COR-L47 (cell line): ENCODE measurements around the gene SERPINI1.
"Not testable (repeated sequence)": the region's sequence is repeated elsewhere in the genome, so short reads cannot be mapped to it uniquely, and the experiment has no call there.

Experiments used
- DNase-seq: peaks from one replicate; lab custom pipeline; 2025; lab: John Stamatoyannopoulos, UW

Gene SERPINI1

GRCh38 chr3:167787440-167787839, 51.9 kb downstream of the SERPINI1 start:
- DNase-seq, result no peak

- no peak for DNase-seq
Measured at GRCh38 chr3:167798443-167798842, 62.9 kb downstream of the SERPINI1 start.

DNA sequence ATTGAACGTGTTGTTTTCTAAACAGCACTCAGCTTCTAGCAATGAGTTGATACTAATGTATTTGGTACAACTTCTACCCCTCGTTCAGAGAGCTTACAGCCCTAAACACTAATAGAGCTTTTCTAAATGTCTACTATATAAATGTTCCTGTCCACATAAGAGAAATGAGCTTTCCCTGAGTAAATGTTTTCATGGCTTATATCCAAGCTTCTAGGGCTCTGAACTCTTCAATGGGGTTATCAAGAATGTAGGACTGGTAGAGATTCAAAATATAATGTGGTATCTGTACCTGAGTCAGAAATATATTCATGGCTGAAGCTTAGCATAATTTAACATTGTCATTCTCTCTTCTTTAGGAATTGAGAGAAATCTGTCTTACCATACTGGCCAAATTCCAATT, 73.4 kb downstream of the SERPINI1 start:
- DNase-seq, result no peak

DNA sequence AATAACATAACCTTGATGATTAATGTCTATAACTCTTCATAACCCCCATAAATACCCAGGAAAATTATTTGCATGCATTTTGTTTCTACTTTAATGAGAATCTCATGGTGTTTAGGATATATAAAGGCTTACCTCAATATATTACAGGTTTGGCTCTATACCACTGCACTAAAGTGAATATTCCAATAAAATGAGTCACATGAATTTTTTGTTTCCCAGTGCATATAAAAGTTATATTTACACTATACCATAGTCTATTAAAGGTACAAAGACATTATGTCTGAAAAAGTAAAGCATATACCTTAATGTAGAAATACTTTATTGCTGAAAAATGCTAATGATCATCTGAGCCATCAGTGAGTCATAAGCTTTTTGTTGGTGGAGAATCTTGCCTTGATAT, 74.7 kb downstream of the SERPINI1 start:
- no peak for DNase-seq

DNA sequence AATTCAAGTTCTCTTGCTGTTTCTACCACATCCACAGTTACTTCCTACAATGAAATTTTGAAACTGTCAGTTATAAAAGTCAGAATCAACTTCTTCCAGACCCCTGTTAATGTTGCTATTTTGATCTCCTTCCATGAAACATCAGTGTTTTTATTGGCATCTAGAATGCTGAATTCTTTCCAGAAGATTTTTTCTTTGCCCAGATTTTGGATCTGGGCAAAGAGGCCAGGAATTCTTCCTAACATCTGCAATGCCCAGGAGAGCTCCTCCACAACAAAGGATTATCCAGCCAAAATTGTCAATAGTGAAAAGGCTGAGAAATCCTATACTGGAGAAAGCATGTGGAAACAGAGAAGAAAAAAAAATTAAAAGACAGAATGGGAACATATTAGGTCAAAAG, 75.5 kb downstream of the SERPINI1 start:
- DNase-seq, result no peak

- no peak for DNase-seq
Measured at GRCh38 chr3:167813169-167814123, 77.9 kb downstream of the SERPINI1 start.

DNA sequence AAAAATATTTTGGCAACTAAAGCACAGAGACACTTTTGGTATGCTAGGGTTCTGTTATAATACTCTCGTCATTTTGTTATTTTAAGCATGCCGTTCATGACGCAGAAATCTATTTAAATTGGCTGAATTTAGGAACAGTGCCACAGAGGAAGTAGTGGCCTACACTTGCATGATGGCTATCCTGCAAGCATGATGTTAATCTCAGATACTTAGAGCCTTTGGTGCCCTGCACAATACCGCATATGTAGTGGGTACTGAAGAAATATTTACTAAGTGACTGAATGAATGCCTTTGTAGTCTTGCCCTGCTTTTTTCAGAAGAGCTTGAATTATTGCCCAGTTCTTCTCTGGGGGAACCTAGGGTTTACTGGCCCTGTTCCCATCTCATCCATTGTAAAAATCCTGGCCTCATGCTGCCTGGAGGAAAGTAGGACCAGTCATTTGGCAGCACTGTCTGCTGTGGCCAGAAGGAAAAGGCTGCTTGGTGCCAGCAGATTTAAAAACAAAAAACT, 79.0 kb downstream of the SERPINI1 start:
- DNase-seq, result peak; percentile 66

- DNase-seq, result no peak
Measured at GRCh38 chr3:167816953-167817352, 81.4 kb downstream of the SERPINI1 start.

- DNase-seq, result no peak
Measured at GRCh38 chr3:167820102-167820865, 84.8 kb downstream of the SERPINI1 start.

GRCh38 chr3:167821248-167821805, 85.8 kb downstream of the SERPINI1 start:
- DNase-seq, result no peak

GRCh38 chr3:167823738-167824137, 88.2 kb downstream of the SERPINI1 start:
- no peak for DNase-seq

DNA sequence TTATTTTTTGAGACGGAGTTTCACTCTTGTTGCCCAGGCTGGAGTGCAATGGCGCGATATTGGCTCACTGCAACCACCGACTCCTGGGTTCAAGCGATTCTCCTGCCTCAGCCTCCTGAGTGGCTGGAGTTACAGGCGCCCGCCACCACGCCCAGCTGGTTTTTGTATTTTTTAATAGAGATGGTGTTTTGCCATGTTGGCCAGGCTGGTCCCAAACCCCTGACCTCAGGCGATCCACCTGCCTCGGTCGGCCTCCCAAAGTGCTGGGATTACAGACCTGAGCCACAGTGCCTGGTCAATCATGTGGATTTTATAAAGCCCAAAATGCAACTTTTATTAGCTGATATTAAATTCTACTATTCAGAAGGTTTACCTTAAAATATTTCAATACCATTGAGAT, 92.1 kb downstream of the SERPINI1 start:
- DNase-seq, result not testable (repeated sequence)

GRCh38 chr3:167829071-167829470, 93.5 kb downstream of the SERPINI1 start:
- peak; percentile 19 for DNase-seq

GRCh38 chr3:167830007-167830406, 94.5 kb downstream of the SERPINI1 start:
- DNase-seq, result no peak

- no peak for DNase-seq
Measured at GRCh38 chr3:167835359-167835758, 99.8 kb downstream of the SERPINI1 start.

GRCh38 chr3:167835953-167836352, 100.4 kb downstream of the SERPINI1 start:
- DNase-seq, result no peak

- DNase-seq, result no peak
Measured at GRCh38 chr3:167837466-167837865, 101.9 kb downstream of the SERPINI1 start.

DNA sequence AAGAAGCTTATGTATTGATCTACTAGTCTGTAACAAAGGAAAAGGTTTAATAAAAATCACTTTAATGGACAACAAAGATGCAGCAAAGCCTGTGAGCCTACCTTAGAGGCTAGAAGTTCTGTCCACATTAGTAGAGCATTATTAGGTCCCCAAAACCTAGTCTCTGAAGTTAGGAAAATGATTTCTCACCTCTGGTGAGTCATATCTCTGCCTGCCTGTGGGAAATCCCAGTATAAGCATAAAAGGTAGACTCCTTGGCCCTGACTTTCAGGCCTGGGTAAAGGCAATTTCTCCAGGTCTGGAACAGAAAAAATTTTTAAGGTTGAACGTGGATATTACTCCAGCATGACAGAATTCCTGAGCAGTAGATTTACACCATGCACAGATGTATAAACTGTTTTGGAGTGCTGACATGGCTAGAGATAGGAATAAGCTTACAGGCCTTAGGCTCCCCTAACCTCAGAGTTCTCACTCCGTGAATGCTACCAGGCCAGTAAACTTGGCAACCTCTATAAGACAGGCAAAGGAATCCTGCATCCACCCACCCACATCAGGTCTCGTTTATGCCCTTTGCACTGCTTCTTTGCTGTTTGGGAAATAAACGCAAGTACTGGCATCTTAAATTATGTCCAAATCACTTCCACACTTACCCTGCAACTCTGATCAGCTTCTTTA, 104.1 kb downstream of the SERPINI1 start:
- DNase-seq, result no peak

DNA sequence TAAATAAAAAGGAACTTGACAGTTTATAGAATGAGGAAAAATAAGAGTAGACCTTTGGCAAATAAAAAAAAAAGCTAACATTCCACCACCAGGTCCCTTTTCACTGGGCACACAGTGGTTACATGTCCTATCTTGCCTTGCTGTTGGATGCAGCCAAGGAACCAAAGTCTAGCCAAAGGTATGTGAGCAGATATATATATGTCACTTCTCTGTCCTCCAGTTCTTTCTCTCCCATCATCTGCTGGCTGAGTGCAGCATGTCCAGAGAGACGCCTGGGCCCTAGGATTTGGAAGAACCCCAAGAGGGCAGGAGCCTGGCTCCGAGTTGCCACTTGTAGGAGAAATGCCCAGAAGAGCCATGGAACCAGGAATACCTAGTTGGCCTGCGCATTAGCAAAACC, 104.7 kb downstream of the SERPINI1 start:
- no peak for DNase-seq

DNA sequence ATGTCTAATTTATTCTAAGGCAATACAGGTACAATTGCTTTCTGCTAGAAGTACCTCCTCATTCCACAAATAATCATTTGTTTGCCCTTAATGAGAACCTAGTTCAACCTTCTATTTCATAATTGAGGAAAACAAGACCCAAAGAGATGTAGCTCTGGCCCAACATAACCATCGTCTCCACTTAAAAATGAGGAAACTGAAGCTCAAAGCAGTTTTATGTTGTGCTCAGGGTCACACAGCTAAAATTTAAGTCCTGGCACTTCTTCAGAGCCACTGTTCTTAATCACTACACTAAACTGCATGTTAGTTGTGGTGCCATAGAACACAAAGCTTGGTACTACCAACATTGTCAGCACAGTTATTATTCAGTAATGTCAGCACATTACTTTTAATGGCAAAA, 108.0 kb downstream of the SERPINI1 start:
- DNase-seq, result no peak

DNA sequence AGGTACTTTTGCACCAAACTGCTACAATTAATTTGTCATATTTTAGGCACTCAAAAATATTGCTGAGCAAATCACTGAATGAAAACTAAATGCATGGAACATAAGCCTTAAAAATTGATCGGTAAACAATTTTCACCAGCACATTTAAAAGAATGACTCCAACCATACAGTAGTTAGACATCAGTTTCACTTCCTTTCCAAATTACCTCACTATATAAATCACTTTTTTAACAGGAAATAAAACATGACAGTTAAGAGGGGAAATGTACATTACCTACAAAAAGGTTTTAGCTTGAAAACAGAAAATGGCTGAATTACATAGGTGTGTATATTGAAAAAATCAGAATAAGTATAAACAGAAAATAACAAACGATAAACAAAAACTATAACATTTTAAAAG, 108.4 kb downstream of the SERPINI1 start:
- no peak for DNase-seq

GRCh38 chr3:167844528-167844927, 109.0 kb downstream of the SERPINI1 start:
- DNase-seq, result no peak
